ENCODE measurements around the gene PRSS12.

PRSS12 gene

GRCh38 chr4:118327554-118328241 is 25.1 kb downstream of the PRSS12 start:
- H3K27me3 ChIP-seq (ENCODE audit: control insufficient read depth, insufficient read depth, low read length, poor library complexity, severe bottlenecking), result no peaks in the 10 kb centered on the region
- WGBS, 2 experiments, result 82 to 94% methylated on average over 2 to 3 of the region's 4 CpGs
- H3K9me3 ChIP-seq (ENCODE audit: control insufficient read depth, low read length), result no peaks in the 10 kb centered on the region
- no peak overlapping the region for H3K27ac ChIP-seq (ENCODE audit: insufficient read depth, low read depth, low read length, poor library complexity, severe bottlenecking)
- H3K36me3 ChIP-seq (ENCODE audit: control insufficient read depth, insufficient read depth, low read length), result no peaks in the 10 kb centered on the region
- H3K4me1 ChIP-seq (ENCODE audit: control insufficient read depth, insufficient read depth, low read length), result peaks cover 3% of the 10 kb centered on the region
- no peak overlapping the region for H3K4me3 ChIP-seq (ENCODE audit: insufficient read depth, low read depth, low read length)

GRCh38 chr4:118326585-118326984 is 26.2 kb downstream of the PRSS12 start:
- Histone ChIP-seq H3K36me3 (ENCODE audit: control insufficient read depth, insufficient read depth, low read length) (no peaks in the 10 kb centered on the region), H3K27me3 (ENCODE audit: control insufficient read depth, insufficient read depth, low read length, poor library complexity, severe bottlenecking) (no peaks in the 10 kb centered on the region), H3K4me1 (ENCODE audit: control insufficient read depth, insufficient read depth, low read length) (peaks cover 3% of the 10 kb centered on the region), H3K4me3 (ENCODE audit: insufficient read depth, low read depth, low read length) (no peak overlapping the region), H3K27ac (ENCODE audit: insufficient read depth, low read depth, low read length, poor library complexity, severe bottlenecking) (no peak overlapping the region), H3K9me3 (ENCODE audit: control insufficient read depth, low read length) (no peaks in the 10 kb centered on the region)
- WGBS, 2 experiments, result 63 to 73% methylated on average over 2 of the region's 2 CpGs

- no peak overlapping the region for H3K27ac ChIP-seq (ENCODE audit: insufficient read depth, low read depth, low read length, poor library complexity, severe bottlenecking)
- no peak overlapping the region for H3K4me3 ChIP-seq (ENCODE audit: insufficient read depth, low read depth, low read length)
- H3K27me3 ChIP-seq (ENCODE audit: control insufficient read depth, insufficient read depth, low read length, poor library complexity, severe bottlenecking), result no peaks in the 10 kb centered on the region
- peaks cover 3% of the 10 kb centered on the region for H3K4me1 ChIP-seq (ENCODE audit: control insufficient read depth, insufficient read depth, low read length)
- H3K9me3 ChIP-seq (ENCODE audit: control insufficient read depth, low read length), result no peaks in the 10 kb centered on the region
- 57 to 71% methylated on average over 1 of the region's 1 CpG for WGBS, 2 experiments
- no peaks in the 10 kb centered on the region for H3K36me3 ChIP-seq (ENCODE audit: control insufficient read depth, insufficient read depth, low read length)
Measured at GRCh38 chr4:118325431-118325830, 27.4 kb downstream of the PRSS12 start.

- peaks cover 3% of the 10 kb centered on the region for H3K4me1 ChIP-seq (ENCODE audit: control insufficient read depth, insufficient read depth, low read length)
- H3K27ac ChIP-seq (ENCODE audit: insufficient read depth, low read depth, low read length, poor library complexity, severe bottlenecking), result no peak overlapping the region
- H3K9me3 ChIP-seq (ENCODE audit: control insufficient read depth, low read length), result no peaks in the 10 kb centered on the region
- H3K4me3 ChIP-seq (ENCODE audit: insufficient read depth, low read depth, low read length), result no peak overlapping the region
- no peaks in the 10 kb centered on the region for H3K36me3 ChIP-seq (ENCODE audit: control insufficient read depth, insufficient read depth, low read length)
- H3K27me3 ChIP-seq (ENCODE audit: control insufficient read depth, insufficient read depth, low read length, poor library complexity, severe bottlenecking), result no peaks in the 10 kb centered on the region
- WGBS, 2 experiments, result 82 to 88% methylated on average over 5 of the region's 5 CpGs
Measured at GRCh38 chr4:118322831-118323502, 29.8 kb downstream of the PRSS12 start.

DNA sequence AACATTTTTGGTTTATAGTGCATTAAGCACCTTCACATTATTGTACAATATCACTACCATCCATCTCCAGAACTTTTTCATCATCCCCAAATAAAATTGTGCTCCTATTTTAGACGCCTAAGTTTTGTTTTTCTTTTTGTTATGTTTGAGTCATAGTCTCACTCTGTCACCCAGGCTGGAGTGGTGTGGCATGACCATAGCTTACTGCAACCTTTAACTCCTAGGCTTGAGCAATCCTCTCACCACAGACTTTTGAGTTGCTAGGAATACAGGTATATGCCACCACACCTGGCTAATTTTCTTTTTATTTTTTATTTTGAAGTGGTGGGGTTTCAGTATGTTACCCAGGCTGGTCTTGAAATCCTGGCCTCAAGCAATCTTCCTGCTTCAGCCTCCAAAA is 33.9 kb downstream of the PRSS12 start:
- H3K9me3 ChIP-seq (ENCODE audit: control insufficient read depth, low read length), result no peaks in the 10 kb centered on the region
- no peak overlapping the region for H3K27ac ChIP-seq (ENCODE audit: insufficient read depth, low read depth, low read length, poor library complexity, severe bottlenecking)
- H3K27me3 ChIP-seq (ENCODE audit: control insufficient read depth, insufficient read depth, low read length, poor library complexity, severe bottlenecking), result no peaks in the 10 kb centered on the region
- no peaks in the 10 kb centered on the region for H3K36me3 ChIP-seq (ENCODE audit: control insufficient read depth, insufficient read depth, low read length)
- H3K4me1 ChIP-seq (ENCODE audit: control insufficient read depth, insufficient read depth, low read length), result peaks cover 3% of the 10 kb centered on the region
- WGBS, 2 experiments, result 86% methylated on average over 1 of the region's 1 CpG; no CpG with 5 or more reads in 1 of the 2 experiments
- H3K4me3 ChIP-seq (ENCODE audit: insufficient read depth, low read depth, low read length), result no peak overlapping the region

GRCh38 chr4:118317691-118318090 is 35.1 kb downstream of the PRSS12 start:
- Histone ChIP-seq H3K9me3 (ENCODE audit: control insufficient read depth, low read length) (no peaks in the 10 kb centered on the region), H3K36me3 (ENCODE audit: control insufficient read depth, insufficient read depth, low read length) (no peaks in the 10 kb centered on the region), H3K27ac (ENCODE audit: insufficient read depth, low read depth, low read length, poor library complexity, severe bottlenecking) (no peak overlapping the region), H3K4me3 (ENCODE audit: insufficient read depth, low read depth, low read length) (no peak overlapping the region), H3K27me3 (ENCODE audit: control insufficient read depth, insufficient read depth, low read length, poor library complexity, severe bottlenecking) (no peaks in the 10 kb centered on the region), H3K4me1 (ENCODE audit: control insufficient read depth, insufficient read depth, low read length) (no peaks in the 10 kb centered on the region)
- WGBS, 2 experiments, result 100% methylated on average over 1 of the region's 2 CpGs

DNA sequence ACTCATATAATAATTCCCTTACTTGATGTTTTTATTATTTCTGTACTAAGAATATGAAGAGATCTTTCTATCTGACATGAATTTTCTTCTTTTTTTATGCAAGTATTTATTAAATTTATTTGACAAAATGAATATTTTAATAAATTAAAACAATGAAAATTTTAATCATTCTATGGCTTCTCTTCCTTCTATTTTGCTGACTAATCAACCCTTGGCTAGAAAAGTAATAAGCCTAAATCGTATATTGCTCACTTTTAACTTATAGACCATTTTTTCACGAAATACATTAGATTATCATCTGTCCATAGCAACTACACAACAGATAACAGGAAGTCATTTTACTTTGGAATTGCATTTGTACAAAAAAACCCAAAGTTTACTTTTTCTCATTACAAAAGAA is 38.6 kb downstream of the PRSS12 start:
- Histone ChIP-seq H3K36me3 (ENCODE audit: control insufficient read depth, insufficient read depth, low read length) (no peaks in the 10 kb centered on the region), H3K27me3 (ENCODE audit: control insufficient read depth, insufficient read depth, low read length, poor library complexity, severe bottlenecking) (no peaks in the 10 kb centered on the region), H3K4me1 (ENCODE audit: control insufficient read depth, insufficient read depth, low read length) (no peaks in the 10 kb centered on the region), H3K9me3 (ENCODE audit: control insufficient read depth, low read length) (no peaks in the 10 kb centered on the region), H3K4me3 (ENCODE audit: insufficient read depth, low read depth, low read length) (no peak overlapping the region), H3K27ac (ENCODE audit: insufficient read depth, low read depth, low read length, poor library complexity, severe bottlenecking) (no peak overlapping the region)
- WGBS, 2 experiments, result 94% methylated on average over 2 of the region's 2 CpGs

DNA sequence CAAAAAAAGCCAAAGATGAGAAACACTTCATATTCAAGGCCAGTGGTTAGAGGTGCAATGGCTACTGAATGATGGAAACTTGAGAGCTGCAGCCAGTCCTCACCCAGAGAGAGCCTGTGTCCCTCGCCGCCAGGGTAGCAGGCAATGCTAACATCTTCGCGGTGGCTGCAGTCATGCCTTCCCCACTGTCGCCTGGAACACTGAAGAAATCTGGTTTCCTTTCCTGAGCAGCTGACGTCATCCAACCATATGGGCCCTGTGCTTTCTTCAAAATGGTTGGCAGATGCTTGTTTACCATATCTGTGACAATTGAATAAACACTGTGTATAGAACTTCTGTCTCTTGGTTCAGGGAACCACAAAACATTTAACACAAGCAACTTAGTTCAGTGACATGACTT is 39.7 kb downstream of the PRSS12 start:
- WGBS, 2 experiments, result 82% methylated on average over 6 of the region's 6 CpGs
- Histone ChIP-seq H3K36me3 (ENCODE audit: control insufficient read depth, insufficient read depth, low read length) (no peaks in the 10 kb centered on the region), H3K27me3 (ENCODE audit: control insufficient read depth, insufficient read depth, low read length, poor library complexity, severe bottlenecking) (no peaks in the 10 kb centered on the region), H3K27ac (ENCODE audit: insufficient read depth, low read depth, low read length, poor library complexity, severe bottlenecking) (no peak overlapping the region), H3K4me3 (ENCODE audit: insufficient read depth, low read depth, low read length) (no peak overlapping the region), H3K4me1 (ENCODE audit: control insufficient read depth, insufficient read depth, low read length) (no peaks in the 10 kb centered on the region), H3K9me3 (ENCODE audit: control insufficient read depth, low read length) (no peaks in the 10 kb centered on the region)

GRCh38 chr4:118308306-118309030 is 44.3 kb downstream of the PRSS12 start:
- H3K4me3 ChIP-seq (ENCODE audit: insufficient read depth, low read depth, low read length), result no peak overlapping the region
- H3K27me3 ChIP-seq (ENCODE audit: control insufficient read depth, insufficient read depth, low read length, poor library complexity, severe bottlenecking), result no peaks in the 10 kb centered on the region
- WGBS, 2 experiments, result 76 to 83% methylated on average over 3 to 4 of the region's 4 CpGs
- no peaks in the 10 kb centered on the region for H3K9me3 ChIP-seq (ENCODE audit: control insufficient read depth, low read length)
- H3K36me3 ChIP-seq (ENCODE audit: control insufficient read depth, insufficient read depth, low read length), result no peaks in the 10 kb centered on the region
- no peak overlapping the region for H3K27ac ChIP-seq (ENCODE audit: insufficient read depth, low read depth, low read length, poor library complexity, severe bottlenecking)
- no peaks in the 10 kb centered on the region for H3K4me1 ChIP-seq (ENCODE audit: control insufficient read depth, insufficient read depth, low read length)

DNA sequence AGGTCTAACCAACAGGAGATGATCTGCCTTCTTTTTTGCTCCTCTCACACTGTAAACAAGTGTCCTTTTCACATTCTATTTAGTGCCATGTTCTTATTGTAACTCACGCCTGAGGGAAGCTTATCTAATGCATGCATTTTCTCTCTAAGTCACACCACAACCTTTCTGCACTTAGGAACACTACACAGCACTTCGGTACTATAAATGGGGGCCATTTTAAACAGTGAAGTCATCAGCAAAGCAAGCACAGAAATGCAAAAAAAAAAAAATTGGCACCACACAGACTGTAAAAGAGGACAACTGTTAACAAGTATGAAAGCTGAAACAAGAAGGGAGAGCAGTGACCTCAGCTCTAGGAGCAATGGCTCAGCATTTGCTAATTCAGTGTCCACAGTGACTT is 45.2 kb downstream of the PRSS12 start:
- Histone ChIP-seq H3K36me3 (ENCODE audit: control insufficient read depth, insufficient read depth, low read length) (no peaks in the 10 kb centered on the region), H3K27me3 (ENCODE audit: control insufficient read depth, insufficient read depth, low read length, poor library complexity, severe bottlenecking) (no peaks in the 10 kb centered on the region), H3K27ac (ENCODE audit: insufficient read depth, low read depth, low read length, poor library complexity, severe bottlenecking) (no peak overlapping the region), H3K4me3 (ENCODE audit: insufficient read depth, low read depth, low read length) (no peak overlapping the region), H3K9me3 (ENCODE audit: control insufficient read depth, low read length) (no peaks in the 10 kb centered on the region), H3K4me1 (ENCODE audit: control insufficient read depth, insufficient read depth, low read length) (no peaks in the 10 kb centered on the region)
- WGBS, 2 experiments, result 39 to 49% methylated on average over 2 of the region's 2 CpGs
